Body of pancreas (tissue), 4 donors: ENCODE data around the gene CREB5. TPM values are rescaled to one million over a fixed set of nuclear protein-coding genes. Genes with fewer than 3 reads are reported as not detected.
A peak's percentile ranks its signal among the peaks of the same experiment; 100 is the strongest.

Source experiments
- ATAC-seq: fragments of 150-250 bp; one replicate; pipeline ENCODE4 v1.9.1; 2016
- DNase-seq, 4 donors: peaks; one replicate each; pipeline ENCODE4 v3.0.0-alpha.2; 2019
- H3K27ac ChIP-seq, 4 donors: fragments of 200-600 bp; sonication (generic); 1 replicate in 3 of 4; 2 replicates in 1 of 4; pipeline versions ENCODE4 v1.5.1 to v1.6.1; 2016 to 2019; ENCODE audit warnings: mild to moderate bottlenecking in 1 of 4, mixed read lengths in 1 of 4, moderate library complexity in 1 of 4
- H3K27me3 ChIP-seq, 2 donors: fragments of 200-600 bp; sonication (generic); one replicate each; pipeline ENCODE4 v1.6.0; 2016; ENCODE audit warnings: mild to moderate bottlenecking in 1 of 2
- H3K36me3 ChIP-seq, 2 donors: fragments of 200-600 bp; sonication (generic); replicated peaks in 1 of 2; 2 replicates each; pipeline ENCODE4 v1.5.1; 2016; ENCODE audit warnings: low read depth in 2 of 2; ENCODE audit not compliant: insufficient read depth in 1 of 2
- H3K4me1 ChIP-seq: fragments of 200-600 bp; sonication (generic); one replicate; pipeline ENCODE4 v1.6.0; 2016
- H3K4me3 ChIP-seq, 2 donors: fragments of 200-600 bp; sonication (generic); 1 replicate in 1 of 2; 2 replicates in 1 of 2; pipeline ENCODE4 v1.5.1; 2016 to 2019
- H3K9me3 ChIP-seq, 3 donors: fragments of 200-600 bp; sonication (generic); 1 replicate in 2 of 3; 2 replicates in 1 of 3; pipeline ENCODE4 v1.5.1; 2016
- CTCF ChIP-seq, 7 experiments: fragments of 450-650 bp in 4 of 7; fragments of 200-600 bp in 3 of 7; sonication (generic) in 3 of 7; IDR thresholded peaks; one replicate each; pipeline ENCODE4 v1.5.1; 2016 to 2019; ENCODE audit warnings: antibody characterized with exemption in 7 of 7
- POLR2A ChIP-seq, 3 donors: fragments of 450-650 bp; IDR thresholded peaks; one replicate each; pipeline ENCODE4 v1.6.1; 2016; ENCODE audit warnings: antibody characterized with exemption in 3 of 3, mild to moderate bottlenecking in 2 of 3
- WGBS, 2 donors: methylation state at CpG; one replicate each; pipeline ENCODE4 v1.1.5; 2017; 5-methylcytosine and 5-hydroxymethylcytosine counted together
- intact Hi-C: fragments of 100-400 bp; cut with DNase I; formaldehyde crosslinking; loops from one replicate; pipeline ENCODE4 v1.15.1; 2023
- total RNA-seq, 2 donors: library from RNA; depleted of rRNA; stranded (reverse); fragments of >200 nt; gene quantifications; one replicate each; pipeline ENCODE4 v1.1.0, GENCODE V29; 2016

Gene CREB5
- total RNA-seq, 2 donors from 2014 or later = 10.4 to 25.7 TPM

GRCh38 chr7:28631995-28632394, 219.7 kb downstream of the CREB5 start:
- H3K4me3 ChIP-seq = no peak overlapping the region
- no peaks in the 10 kb centered on the region for H3K27me3 ChIP-seq
- H3K4me1 ChIP-seq = no peaks in the 10 kb centered on the region
- WGBS, 2 donors = 40 to 49% methylated on average over 2 of the region's 2 CpGs
- H3K9me3 ChIP-seq = no peaks in the 10 kb centered on the region
- H3K36me3 ChIP-seq = no peaks in the 10 kb centered on the region
- no peak for ATAC-seq
- intact Hi-C loops = no loop called here
- TF ChIP-seq POLR2A (IDR thresholded peaks at IDR 0.05) = no peak
- no peak for TF ChIP-seq CTCF (IDR thresholded peaks at IDR 0.05)
- H3K27ac ChIP-seq = no peak overlapping the region
- DNase-seq = no peak

GRCh38 chr7:28638914-28639313, 226.6 kb downstream of the CREB5 start:
- TF ChIP-seq CTCF (IDR thresholded peaks at IDR 0.05) (no peak), POLR2A (IDR thresholded peaks at IDR 0.05) (no peak)
- peak; percentile 76 for ATAC-seq
- H3K9me3 ChIP-seq = no peaks in the 10 kb centered on the region
- WGBS, 2 donors = 16 to 18% methylated on average over 2 of the region's 2 CpGs
- H3K27me3 ChIP-seq = no peaks in the 10 kb centered on the region
- no peak for DNase-seq
- no peaks in the 10 kb centered on the region for H3K36me3 ChIP-seq
- H3K4me3 ChIP-seq = no peak overlapping the region
- peaks cover 15% of the 10 kb centered on the region for H3K4me1 ChIP-seq
- no peak overlapping the region for H3K27ac ChIP-seq
- intact Hi-C loops = no loop called here

GRCh38 chr7:28640001-28640400, 227.7 kb downstream of the CREB5 start:
- 90 to 91% methylated on average over 2 of the region's 2 CpGs for WGBS, 2 donors
- intact Hi-C loops = no loop called here
- ATAC-seq = no peak
- Histone ChIP-seq H3K27ac (peak overlapping the region in 1 of 4 donors; percentile 20), H3K4me3 (no peak overlapping the region), H3K27me3 (no peaks in the 10 kb centered on the region), H3K4me1 (peaks cover 15% of the 10 kb centered on the region), H3K36me3 (no peaks in the 10 kb centered on the region), H3K9me3 (no peaks in the 10 kb centered on the region)
- TF ChIP-seq CTCF (IDR thresholded peaks at IDR 0.05) = no peak
- no peak for TF ChIP-seq POLR2A (IDR thresholded peaks at IDR 0.05)
- no peak for DNase-seq

GRCh38 chr7:28641752-28642545, 229.6 kb downstream of the CREB5 start:
- TF ChIP-seq POLR2A (IDR thresholded peaks at IDR 0.05) (no peak), CTCF (IDR thresholded peaks at IDR 0.05) (no peak)
- 61 to 73% methylated on average over 11 of the region's 11 CpGs for WGBS, 2 donors
- intact Hi-C loops = no loop called here
- DNase-seq (no peak), ATAC-seq (no peak)
- no peak overlapping the region for H3K27ac ChIP-seq
- H3K4me3 ChIP-seq = no peak overlapping the region
- peaks cover 15% of the 10 kb centered on the region for H3K4me1 ChIP-seq
- H3K27me3 ChIP-seq = no peaks in the 10 kb centered on the region
- no peaks in the 10 kb centered on the region for H3K36me3 ChIP-seq
- no peaks in the 10 kb centered on the region for H3K9me3 ChIP-seq

GRCh38 chr7:28643188-28643569, 230.9 kb downstream of the CREB5 start:
- intact Hi-C loops = no loop called here
- ATAC-seq (peak; percentile 42), DNase-seq (no peak)
- 57 to 58% methylated on average over 1 of the region's 1 CpG for WGBS, 2 donors
- Histone ChIP-seq H3K27ac (no peak overlapping the region), H3K4me1 (peaks cover 15% of the 10 kb centered on the region), H3K36me3 (no peaks in the 10 kb centered on the region), H3K4me3 (no peak overlapping the region), H3K9me3 (no peaks in the 10 kb centered on the region), H3K27me3 (no peaks in the 10 kb centered on the region)
- TF ChIP-seq POLR2A (IDR thresholded peaks at IDR 0.05) = no peak
- no peak for TF ChIP-seq CTCF (IDR thresholded peaks at IDR 0.05)
